ENCODE data around the gene PTPRN2. TPM values are rescaled to one million over a fixed set of nuclear protein-coding genes. Genes with fewer than 3 reads are reported as not detected.

The PTPRN2 gene
- polyA plus RNA-seq, 1 of the 3 experiments (the other 2 are of a cell fraction), result 4.0 TPM

- WGBS (ENCODE audit: low lambda C conversion rate), result 52% methylated on average over 13 of the region's 13 CpGs
- no peak overlapping the region for H2AFZ ChIP-seq (ENCODE audit: low read depth)
- DNase-seq, result no peak
- no peaks in the 10 kb centered on the region for H3K9me2 ChIP-seq
- no peaks in the 10 kb centered on the region for H3K79me2 ChIP-seq (ENCODE audit: insufficient read depth)
- no peak for TF ChIP-seq SIN3A (IDR thresholded peaks at IDR 0.05; ENCODE audit: borderline replicate concordance, low read depth, low read length)
- no peak for TF ChIP-seq CTCF (IDR thresholded peaks at IDR 0.05)
- no peak for TF ChIP-seq EP300 (IDR thresholded peaks at IDR 0.05; ENCODE audit: borderline replicate concordance in 1 of 2, low read depth in 1 of 2, low read length in 1 of 2)
- TF ChIP-seq REST (IDR thresholded peaks at IDR 0.05; ENCODE audit: low read depth, low read length), result no peak
- TF ChIP-seq IRF3 (IDR thresholded peaks at IDR 0.05; ENCODE audit: low read depth, low read length), result no peak
- TF ChIP-seq GABPA (IDR thresholded peaks at IDR 0.05; ENCODE audit: low read depth), result no peak
- no peak for TF ChIP-seq FOXM1 (IDR thresholded peaks at IDR 0.05; ENCODE audit: low read depth)
- H3K27ac ChIP-seq (ENCODE audit: low read depth in 2 of 2, low read length in 1 of 2), result no peak overlapping the region
- ChIA-PET POLR2A (interaction anchor here (0.9 kb wide), 1 partner anchor 11 kb away, joined by 3 read pairs; no protein-coding TSS in a partner anchor), CTCF (interaction anchor here (0.9 to 3.1 kb wide), 3 partner anchors 11 to 16 kb away, joined by 3 to 15 read pairs (median 3); no protein-coding TSS in a partner anchor)
- H3F3A ChIP-seq (replicated peaks; ENCODE audit: insufficient read depth), result no peaks in the 10 kb centered on the region
- no peak overlapping the region for H3K9ac ChIP-seq
- no peak overlapping the region for H3K4me2 ChIP-seq
- H3K9me3 ChIP-seq, result no peaks in the 10 kb centered on the region
- no peaks in the 10 kb centered on the region for H3K27me3 ChIP-seq (ENCODE audit: insufficient read depth)
- no peaks in the 10 kb centered on the region for H4K20me1 ChIP-seq (ENCODE audit: insufficient read depth)
- H3K4me3 ChIP-seq (ENCODE audit: low read depth in 2 of 2, low read length in 1 of 2), result no peak overlapping the region
- no peaks in the 10 kb centered on the region; a peak in 1 of 4 replicates for H3K4me1 ChIP-seq (ENCODE audit: control insufficient read depth in 1 of 2, insufficient read depth in 2 of 2, low read depth in 1 of 2, low read length in 1 of 2)
- H3K36me3 ChIP-seq (replicated peaks in 1 of 2; ENCODE audit: control insufficient read depth in 1 of 2, insufficient read depth in 2 of 2, low read length in 1 of 2), result no peaks in the 10 kb centered on the region
Observed at GRCh38 chr7:158541346-158542010, 46.1 kb downstream of the PTPRN2 start.

GRCh38 chr7:158539711-158540146 lies 47.9 kb downstream of the PTPRN2 start:
- Histone ChIP-seq H4K20me1 (ENCODE audit: insufficient read depth) (no peaks in the 10 kb centered on the region), H3K9me2 (no peaks in the 10 kb centered on the region), H3K79me2 (ENCODE audit: insufficient read depth) (no peaks in the 10 kb centered on the region), H3K27me3 (ENCODE audit: insufficient read depth) (no peaks in the 10 kb centered on the region), H3K4me2 (no peak overlapping the region), H2AFZ (ENCODE audit: low read depth) (no peak overlapping the region), H3F3A (replicated peaks; ENCODE audit: insufficient read depth) (no peaks in the 10 kb centered on the region), H3K9me3 (no peaks in the 10 kb centered on the region), H3K4me1 (ENCODE audit: control insufficient read depth in 1 of 2, insufficient read depth in 2 of 2, low read depth in 1 of 2, low read length in 1 of 2) (peaks cover 0 to 2% of the 10 kb centered on the region in 2 experiments; a peak in 1 of 4 replicates), H3K4me3 (ENCODE audit: low read depth in 2 of 2, low read length in 1 of 2) (no peak overlapping the region), H3K9ac (no peak overlapping the region), H3K27ac (ENCODE audit: low read depth in 2 of 2, low read length in 1 of 2) (no peak overlapping the region), H3K36me3 (replicated peaks in 1 of 2; ENCODE audit: control insufficient read depth in 1 of 2, insufficient read depth in 2 of 2, low read length in 1 of 2) (no peaks in the 10 kb centered on the region)
- POLR2A ChIA-PET, result no interaction called here
- 71% methylated on average over 9 of the region's 12 CpGs for WGBS (ENCODE audit: low lambda C conversion rate)
- CTCF ChIA-PET, result no interaction called here
- no peak for DNase-seq
- TF ChIP-seq JUND (IDR thresholded peaks at IDR 0.05) (no peak), EP300 (IDR thresholded peaks at IDR 0.05; ENCODE audit: borderline replicate concordance in 1 of 2, low read depth in 1 of 2, low read length in 1 of 2) (no peak), NFIC (IDR thresholded peaks at IDR 0.05; ENCODE audit: borderline replicate concordance) (no peak), SIN3A (IDR thresholded peaks at IDR 0.05; ENCODE audit: borderline replicate concordance, low read depth, low read length) (no peak), MAX (IDR thresholded peaks at IDR 0.05; ENCODE audit: low read depth) (no peak), YY1 (IDR thresholded peaks at IDR 0.05; ENCODE audit: low read depth) (no peak), GABPA (IDR thresholded peaks at IDR 0.05; ENCODE audit: low read depth) (no peak), TCF12 (IDR thresholded peaks at IDR 0.05) (no peak), CTCF (IDR thresholded peaks at IDR 0.05) (no peak), RCOR1 (IDR thresholded peaks at IDR 0.05; ENCODE audit: low read length) (no peak), MXI1 (IDR thresholded peaks at IDR 0.05; ENCODE audit: low read depth, low read length) (no peak)
